ENCODE results near the gene PLEKHM3. TPM values are rescaled to one million over a fixed set of nuclear protein-coding genes. Genes with fewer than 3 reads are reported as not detected.

The PLEKHM3 gene
- total and polyA plus RNA-seq, 2 of the 13 experiments (the other 11 are each of a cell fraction or from before 2014, with no cell fraction given): 4.5 to 4.7 TPM

GRCh38 chr2:208000701-208001395 lies 24.5 kb downstream of the PLEKHM3 start:
- Histone ChIP-seq H3K4me2 (ENCODE audit: low read depth, low read length) (no peak overlapping the region), H3K9me3 (ENCODE audit: low read length) (no peaks in the 10 kb centered on the region), H3K27ac (ENCODE audit: extremely low read length, insufficient read depth, low read length) (no peak overlapping the region), H3K79me2 (ENCODE audit: insufficient read depth, low read length) (no peaks in the 10 kb centered on the region), H3K27me3 (ENCODE audit: control insufficient read depth in 1 of 2, insufficient read depth in 2 of 2, low read length in 2 of 2) (no peaks in the 10 kb centered on the region), H3K36me3 (replicated peaks in 1 of 2; ENCODE audit: control insufficient read depth in 1 of 2, insufficient read depth in 2 of 2, low read length in 2 of 2) (peaks cover 10 to 21% of the 10 kb centered on the region in 2 experiments; a peak in 3 of 5 replicates), H3K4me1 (ENCODE audit: insufficient read depth, low read length) (no peaks in the 10 kb centered on the region), H3K9ac (ENCODE audit: insufficient read depth, low read depth, low read length) (no peak overlapping the region), H2AFZ (ENCODE audit: low read length) (no peak overlapping the region), H3K4me3 (replicated peaks in 1 of 3; ENCODE audit: insufficient read depth in 1 of 3, low read depth in 2 of 3, low read length in 3 of 3) (no peak overlapping the region), H4K20me1 (ENCODE audit: insufficient read depth, low read length) (no peaks in the 10 kb centered on the region)
- BruUV-seq (replicated peaks): no TSS peak
- no peak for FAIRE-seq
- no peak for TF ChIP-seq ZNF773 (CRISPR knock-in tag; IDR thresholded peaks at IDR 0.05; ENCODE audit: borderline replicate concordance)
- no peak for TF ChIP-seq ARNTL (CRISPR knock-in tag; IDR thresholded peaks at IDR 0.05)
- TF ChIP-seq CERS6 (CRISPR knock-in tag; IDR thresholded peaks at IDR 0.05): no peak
- TF ChIP-seq KDM1A (CRISPR knock-in tag; IDR thresholded peaks at IDR 0.05): no peak
- no peak for TF ChIP-seq ZBTB3 (CRISPR knock-in tag; IDR thresholded peaks at IDR 0.05; ENCODE audit: borderline replicate concordance, low read depth)
- no peak for TF ChIP-seq E2F5 (CRISPR knock-in tag; conservative IDR thresholded peaks at IDR 0.05)
- no peak for TF ChIP-seq FOXC1 (CRISPR knock-in tag; IDR thresholded peaks at IDR 0.05; ENCODE audit: borderline replicate concordance)
- no peak for TF ChIP-seq NCOA1 (CRISPR knock-in tag; IDR thresholded peaks at IDR 0.05)
- TF ChIP-seq CENPX (CRISPR knock-in tag; IDR thresholded peaks at IDR 0.05): no peak
- no peak for TF ChIP-seq CENPT (CRISPR knock-in tag; IDR thresholded peaks at IDR 0.05; ENCODE audit: low read depth)
- CTCF ChIA-PET (ENCODE audit: low intra/inter-chr PET ratio, low total read pairs): no interaction called here
- 92% methylated on average over 10 of the region's 10 CpGs for WGBS (ENCODE audit: low lambda C conversion rate)
- no peak for ATAC-seq
- in situ Hi-C loops (cut with HindIII; ENCODE audit: extremely low pct_ligation_motif_present, low pct_unique_long_range_greater_than_20kb): no loop called here
- POLR2A ChIA-PET: no interaction called here
- no peak for DNase-seq (ENCODE audit: low spot score)
- intact Hi-C loops (cut with micrococcal nuclease; ENCODE audit: unreplicated experiment): no loop called here

All from HepG2 (cell line).